ENCODE results near the gene TWNK.
A peak's percentile ranks its signal among the peaks of the same experiment; 100 is the strongest.
"Not testable (repeated sequence)": the region's sequence is repeated elsewhere in the genome, so short reads cannot be mapped to it uniquely, and the experiment has no call there.

Gene TWNK

DNA sequence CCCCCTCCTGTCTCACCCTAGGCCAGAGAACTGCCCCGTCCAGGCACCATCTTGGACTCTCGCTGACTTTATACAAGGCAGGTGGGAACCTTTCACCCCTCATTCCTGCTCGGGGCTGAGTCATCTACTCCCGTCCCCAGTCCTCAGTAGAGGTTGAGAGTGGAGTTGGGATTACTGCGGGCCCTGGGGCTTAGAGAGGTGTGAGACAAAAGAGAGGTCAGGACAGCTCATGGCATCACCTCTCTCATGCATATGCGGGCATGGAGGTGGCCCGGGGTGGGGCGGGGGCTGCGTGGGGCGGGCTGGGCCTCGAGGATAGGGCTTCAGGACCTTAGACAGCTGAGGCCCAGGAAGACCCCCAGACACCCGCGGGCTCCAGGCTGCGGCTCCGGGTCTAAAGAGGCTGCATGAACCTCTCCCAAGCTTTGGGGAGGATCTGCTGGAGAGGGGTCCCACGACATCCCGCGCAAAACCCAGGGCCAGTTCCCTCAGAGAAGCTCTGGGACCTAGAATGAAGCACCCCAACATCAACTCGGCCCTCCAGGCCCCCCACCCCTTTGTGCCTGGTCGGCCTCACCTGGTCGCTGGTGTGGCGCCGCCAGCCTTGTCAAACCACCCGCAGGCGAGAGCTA lies 43.3 kb downstream of the TWNK start:
- DNase-seq (ENCODE audit: low read depth, low spot score): no peak

- peak; percentile 37 for DNase-seq (ENCODE audit: low read depth, low spot score)
These were observed 43.9 kb downstream of the TWNK start, which contains the start of the genes PDZD7 and SFXN3 for GRCh38 chr10:101031128-101031795. Gene PDZD7, minus strand, starts transcription at chr10:101031129. Its CDS starts 910 bp downstream, at chr10:101030219. Gene SFXN3, plus strand, starts transcription at chr10:101031234. Its CDS starts 3,461 bp downstream, at chr10:101034695.

GRCh38 chr10:101031796-101032636 lies 44.7 kb downstream of the TWNK start:
- no peak for DNase-seq (ENCODE audit: low read depth, low spot score)

- DNase-seq (ENCODE audit: low read depth, low spot score): peak; percentile 24
These were observed 45.4 kb downstream of the TWNK start for GRCh38 chr10:101032637-101033224.

- no peak for DNase-seq (ENCODE audit: low read depth, low spot score)
These were observed 45.9 kb downstream of the TWNK start for GRCh38 chr10:101033276-101033675.

- not testable (repeated sequence) for DNase-seq (ENCODE audit: low read depth, low spot score)
These were observed 47.1 kb downstream of the TWNK start for GRCh38 chr10:101034404-101034803.

GRCh38 chr10:101035314-101035713 lies 48.0 kb downstream of the TWNK start:
- no peak for DNase-seq (ENCODE audit: low read depth, low spot score)

DNA sequence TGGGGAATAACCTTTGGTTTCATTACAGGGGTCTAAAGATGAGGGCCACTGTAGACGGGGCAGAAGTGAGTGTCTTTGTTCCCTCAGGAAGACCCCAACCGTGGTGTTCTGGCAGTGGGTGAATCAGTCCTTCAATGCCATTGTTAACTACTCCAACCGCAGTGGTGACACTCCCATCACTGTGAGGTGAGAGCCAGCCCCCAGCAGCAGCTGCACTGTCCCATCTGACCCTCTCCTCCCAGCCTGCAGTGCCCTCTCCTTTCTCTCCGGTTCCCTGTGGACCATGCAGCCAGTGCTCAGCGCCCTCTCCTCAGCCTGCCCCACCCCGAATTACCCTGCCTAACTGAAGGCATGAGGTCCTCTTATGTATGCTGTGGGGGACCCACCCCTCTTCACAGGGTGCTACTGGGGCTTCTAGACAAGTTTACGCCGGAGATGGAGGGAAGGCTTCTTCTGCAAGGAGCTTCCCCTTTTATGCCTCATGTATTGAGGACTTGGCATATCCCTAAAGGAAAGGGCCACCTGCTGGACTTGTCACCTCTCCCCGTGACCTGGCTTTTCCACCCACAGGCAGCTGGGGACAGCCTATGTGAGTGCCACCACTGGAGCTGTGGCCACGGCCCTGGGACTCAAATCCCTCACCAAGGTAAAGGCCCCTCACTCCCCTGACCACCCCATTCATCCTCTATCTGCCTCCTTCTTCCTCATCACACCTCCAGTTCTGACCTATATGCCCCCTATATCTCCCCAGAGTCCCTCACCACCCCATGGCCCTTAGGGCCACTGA lies 48.8 kb downstream of the TWNK start:
- no peak for DNase-seq (ENCODE audit: low read depth, low spot score)

DNA sequence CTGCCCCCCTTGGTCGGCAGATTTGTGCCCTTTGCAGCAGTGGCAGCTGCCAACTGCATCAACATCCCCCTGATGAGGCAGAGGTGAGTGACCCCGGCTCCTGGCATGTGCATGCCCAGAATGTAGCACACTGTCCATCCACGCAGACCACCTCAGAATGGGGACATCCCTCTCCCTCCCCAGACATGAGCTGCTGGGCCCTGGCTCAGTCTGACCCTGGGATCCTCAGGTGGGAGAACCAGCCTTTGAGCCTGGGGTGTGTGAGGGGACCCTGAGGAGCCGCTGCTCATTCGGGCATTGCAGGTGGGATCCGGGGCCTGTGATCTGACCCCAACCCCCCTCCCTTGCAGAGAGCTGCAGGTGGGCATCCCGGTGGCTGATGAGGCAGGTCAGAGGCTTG lies 49.4 kb downstream of the TWNK start:
- no peak for DNase-seq (ENCODE audit: low read depth, low spot score)

DNA sequence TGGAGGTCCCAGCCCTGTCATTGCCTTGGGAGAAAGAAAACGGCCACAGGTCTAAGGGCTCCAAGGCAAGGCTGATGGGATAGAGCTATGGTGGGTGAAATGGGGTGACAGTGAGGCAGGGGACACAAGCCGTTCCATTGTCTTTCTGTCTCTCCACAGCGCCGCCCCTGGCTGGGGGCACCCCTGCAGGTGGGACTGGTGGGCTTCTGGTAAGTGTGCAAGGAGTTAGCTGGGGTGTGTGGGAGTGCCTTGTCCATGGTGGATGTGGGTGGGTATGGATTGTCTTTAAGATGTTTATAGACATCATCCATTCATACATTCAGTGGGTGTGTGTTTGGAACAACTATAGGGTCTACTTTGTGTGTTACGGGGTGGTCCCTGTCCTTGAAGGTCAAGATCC lies 51.1 kb downstream of the TWNK start:
- no peak for DNase-seq (ENCODE audit: low read depth, low spot score)

DNA sequence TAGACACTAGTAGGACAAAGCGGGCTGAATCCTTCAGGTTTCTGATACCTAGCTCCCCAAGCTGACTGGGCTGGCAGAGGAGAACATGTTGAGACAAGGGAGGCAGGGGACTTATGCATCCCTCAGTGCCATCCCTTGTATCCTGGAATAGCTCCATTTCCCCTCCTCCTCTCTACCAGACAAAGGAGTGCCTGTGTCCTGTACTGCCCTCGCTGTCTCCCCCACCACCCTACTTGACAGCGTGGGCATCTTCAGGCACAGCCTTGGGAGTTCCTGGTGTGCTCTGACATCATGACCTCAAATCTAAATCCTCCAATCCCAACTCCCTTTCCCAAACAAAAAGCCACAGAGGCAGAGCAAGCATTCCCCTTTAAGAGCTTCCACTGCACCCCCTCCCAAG lies 52.7 kb downstream of the TWNK start:
- DNase-seq (ENCODE audit: low read depth, low spot score): no peak

DNA sequence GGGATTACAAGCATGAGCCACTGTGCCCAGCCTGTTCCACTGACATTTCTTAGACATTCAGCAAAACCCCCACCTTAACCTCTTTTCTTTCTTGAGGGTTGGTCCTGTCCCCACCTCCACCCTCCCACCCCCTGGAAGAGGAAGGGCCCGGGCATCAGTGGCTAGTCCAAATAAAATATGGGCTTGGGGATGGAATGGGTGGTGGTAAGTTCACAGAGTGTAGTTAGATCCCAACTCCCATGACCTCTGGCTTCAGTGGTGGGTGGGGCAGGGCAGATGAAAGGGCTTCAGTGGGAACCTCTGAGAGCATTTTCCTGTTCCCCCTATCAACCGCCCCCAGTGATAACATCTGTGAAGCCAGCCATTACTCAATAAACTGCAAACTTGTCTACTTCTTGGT lies 53.5 kb downstream of the TWNK start:
- DNase-seq (ENCODE audit: low read depth, low spot score): no peak

GRCh38 chr10:101041252-101041761 lies 54.0 kb downstream of the TWNK start:
- peak; percentile 55 for DNase-seq (ENCODE audit: low read depth, low spot score)

GRCh38 chr10:101042118-101042517 lies 54.8 kb downstream of the TWNK start:
- DNase-seq (ENCODE audit: low read depth, low spot score): no peak

DNA sequence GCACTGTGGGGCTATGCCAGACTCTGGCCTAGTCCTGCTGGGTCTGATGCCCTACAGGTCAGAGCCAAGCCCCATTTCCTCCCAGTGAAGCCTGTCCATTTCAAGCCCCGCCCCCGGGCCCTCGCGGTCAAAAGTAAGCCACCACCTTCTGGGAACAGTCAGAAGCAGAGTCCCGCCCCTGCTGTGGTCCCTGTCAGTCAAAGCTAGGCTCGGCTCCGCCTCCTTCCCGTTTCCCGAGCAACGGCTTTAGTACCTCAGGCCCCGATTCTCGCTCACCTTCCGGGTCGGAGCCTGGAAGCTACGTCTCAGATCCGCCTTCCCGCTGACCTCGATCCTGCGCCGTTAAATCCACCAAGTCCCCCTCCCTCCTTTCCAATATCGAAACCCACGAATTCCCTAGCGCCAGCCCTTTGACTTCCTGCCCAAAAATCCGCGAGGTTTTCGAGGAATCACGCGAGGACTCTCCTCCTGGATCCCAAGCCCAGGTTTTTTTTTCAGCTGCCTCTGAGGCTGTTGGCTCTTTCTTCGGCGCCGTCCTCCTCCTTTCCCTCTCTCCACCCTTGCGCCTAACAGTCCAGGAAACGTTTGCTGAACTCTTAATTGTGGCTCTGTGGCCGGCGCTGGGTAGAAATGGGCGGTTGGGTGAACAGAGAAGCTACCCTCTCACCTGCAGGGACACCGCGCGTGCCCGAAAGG lies 55.5 kb downstream of the TWNK start:
- DNase-seq (ENCODE audit: low read depth, low spot score): peak; percentile 86

DNA sequence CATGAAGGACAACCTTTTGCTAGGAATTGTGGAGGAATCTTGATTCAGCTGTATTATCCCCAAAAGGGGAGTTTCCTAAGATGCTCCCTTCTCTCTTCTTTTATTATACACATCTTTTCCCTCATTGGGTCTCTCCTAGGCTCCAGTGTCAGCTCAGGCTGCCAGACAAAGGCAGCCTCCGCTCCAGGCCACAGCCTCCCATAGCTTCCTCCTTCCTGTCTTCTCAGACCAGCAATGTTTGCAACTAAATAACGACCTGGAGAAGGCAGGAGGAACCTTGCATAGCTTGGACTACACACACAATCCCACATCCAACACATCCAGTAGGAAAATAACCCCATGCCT lies 56.0 kb downstream of the TWNK start:
- no peak for DNase-seq (ENCODE audit: low read depth, low spot score)

All from brain pericyte (primary cell).